ENCODE results near the gene CSF3R. TPM values are rescaled to one million over a fixed set of nuclear protein-coding genes. Genes with fewer than 3 reads are reported as not detected.

The CSF3R gene
- total RNA-seq, 1 experiment from 2014 or later: 0.26 TPM

DNA sequence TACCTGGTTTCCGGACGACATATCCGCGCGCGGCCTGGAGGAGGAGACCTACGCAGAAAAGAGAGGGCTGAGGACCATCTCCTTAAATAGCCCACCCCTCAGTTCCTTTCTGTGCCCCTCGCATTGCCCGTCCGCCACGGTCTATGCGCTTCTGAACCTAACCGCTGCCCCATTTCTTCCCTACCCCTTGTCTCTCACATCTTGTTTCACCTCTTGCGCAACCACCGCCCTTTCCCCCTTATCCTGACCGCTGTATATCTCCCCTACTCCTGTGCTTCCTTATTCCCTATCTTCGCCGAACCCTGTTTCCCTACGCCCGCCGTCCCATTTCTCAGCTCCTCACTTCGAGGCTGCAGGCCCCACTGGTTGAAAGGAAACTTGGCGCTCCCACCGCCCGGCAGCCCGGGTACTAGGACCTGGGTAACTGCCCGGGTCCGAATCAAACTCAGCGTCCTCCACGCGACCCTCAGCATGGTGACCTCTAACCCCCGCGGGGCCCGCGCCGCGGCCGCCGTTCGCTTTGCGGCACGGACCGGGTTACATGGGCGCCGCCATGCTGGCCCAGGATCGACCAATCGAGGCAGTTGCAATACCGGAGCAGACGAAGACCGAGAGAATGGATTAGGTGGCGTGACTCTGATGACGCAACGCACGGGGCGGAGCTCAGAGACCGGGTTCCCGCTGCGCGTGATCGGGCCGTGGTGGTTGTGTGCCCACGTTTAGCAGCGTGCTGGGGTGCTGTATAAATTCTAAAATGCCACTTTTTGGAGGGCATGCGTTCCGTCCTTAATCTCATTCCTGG lies 18.7 kb downstream of the CSF3R start, which contains the start of gene MRPS15 (continued):
- TF ChIP-seq, protein P1, sequence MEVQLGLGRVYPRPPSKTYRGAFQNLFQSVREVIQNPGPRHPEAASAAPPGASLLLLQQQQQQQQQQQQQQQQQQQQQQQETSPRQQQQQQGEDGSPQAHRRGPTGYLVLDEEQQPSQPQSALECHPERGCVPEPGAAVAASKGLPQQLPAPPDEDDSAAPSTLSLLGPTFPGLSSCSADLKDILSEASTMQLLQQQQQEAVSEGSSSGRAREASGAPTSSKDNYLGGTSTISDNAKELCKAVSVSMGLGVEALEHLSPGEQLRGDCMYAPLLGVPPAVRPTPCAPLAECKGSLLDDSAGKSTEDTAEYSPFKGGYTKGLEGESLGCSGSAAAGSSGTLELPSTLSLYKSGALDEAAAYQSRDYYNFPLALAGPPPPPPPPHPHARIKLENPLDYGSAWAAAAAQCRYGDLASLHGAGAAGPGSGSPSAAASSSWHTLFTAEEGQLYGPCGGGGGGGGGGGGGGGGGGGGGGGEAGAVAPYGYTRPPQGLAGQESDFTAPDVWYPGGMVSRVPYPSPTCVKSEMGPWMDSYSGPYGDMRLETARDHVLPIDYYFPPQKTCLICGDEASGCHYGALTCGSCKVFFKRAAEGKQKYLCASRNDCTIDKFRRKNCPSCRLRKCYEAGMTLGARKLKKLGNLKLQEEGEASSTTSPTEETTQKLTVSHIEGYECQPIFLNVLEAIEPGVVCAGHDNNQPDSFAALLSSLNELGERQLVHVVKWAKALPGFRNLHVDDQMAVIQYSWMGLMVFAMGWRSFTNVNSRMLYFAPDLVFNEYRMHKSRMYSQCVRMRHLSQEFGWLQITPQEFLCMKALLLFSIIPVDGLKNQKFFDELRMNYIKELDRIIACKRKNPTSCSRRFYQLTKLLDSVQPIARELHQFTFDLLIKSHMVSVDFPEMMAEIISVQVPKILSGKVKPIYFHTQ (CRISPR knock-in tag; IDR thresholded peaks at IDR 0.05): no peak; the same call in 1 of the 2 replicates
- TF ChIP-seq, protein P2, sequence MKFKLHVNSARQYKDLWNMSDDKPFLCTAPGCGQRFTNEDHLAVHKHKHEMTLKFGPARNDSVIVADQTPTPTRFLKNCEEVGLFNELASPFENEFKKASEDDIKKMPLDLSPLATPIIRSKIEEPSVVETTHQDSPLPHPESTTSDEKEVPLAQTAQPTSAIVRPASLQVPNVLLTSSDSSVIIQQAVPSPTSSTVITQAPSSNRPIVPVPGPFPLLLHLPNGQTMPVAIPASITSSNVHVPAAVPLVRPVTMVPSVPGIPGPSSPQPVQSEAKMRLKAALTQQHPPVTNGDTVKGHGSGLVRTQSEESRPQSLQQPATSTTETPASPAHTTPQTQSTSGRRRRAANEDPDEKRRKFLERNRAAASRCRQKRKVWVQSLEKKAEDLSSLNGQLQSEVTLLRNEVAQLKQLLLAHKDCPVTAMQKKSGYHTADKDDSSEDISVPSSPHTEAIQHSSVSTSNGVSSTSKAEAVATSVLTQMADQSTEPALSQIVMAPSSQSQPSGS (CRISPR knock-in tag; IDR thresholded peaks at IDR 0.05; ENCODE audit: borderline replicate concordance, low read depth): no peak
- TF ChIP-seq ZNF396 (CRISPR knock-in tag; IDR thresholded peaks at IDR 0.05; ENCODE audit: borderline replicate concordance) (no peak), SMAD3 (CRISPR knock-in tag; IDR thresholded peaks at IDR 0.05; ENCODE audit: borderline replicate concordance) (no peak; the same call in 1 of the 2 replicates), TCF7 (CRISPR knock-in tag; IDR thresholded peaks at IDR 0.05; ENCODE audit: low read depth) (0 out of 2 replicates have a peak, but pooled peaks have one; percentile 35), SP1 (CRISPR knock-in tag; conservative IDR thresholded peaks at IDR 0.05) (peak; percentile 95), HMGA2 (CRISPR knock-in tag; IDR thresholded peaks at IDR 0.05) (no peak), ZNF232 (CRISPR knock-in tag; IDR thresholded peaks at IDR 0.05) (no peak), FOXJ3 (CRISPR knock-in tag; IDR thresholded peaks at IDR 0.05; ENCODE audit: borderline replicate concordance) (no peak), NR1H2 (CRISPR knock-in tag; IDR thresholded peaks at IDR 0.05) (no peak), ELF4 (CRISPR knock-in tag; IDR thresholded peaks at IDR 0.05; ENCODE audit: low read depth) (0 out of 2 replicates have a peak, but pooled peaks have one; percentile 50), ZNF263 (CRISPR knock-in tag; IDR thresholded peaks at IDR 0.05; ENCODE audit: low read depth) (no peak), CBFB (CRISPR knock-in tag; IDR thresholded peaks at IDR 0.05; ENCODE audit: low read depth) (no peak), NFATC4 (CRISPR knock-in tag; IDR thresholded peaks at IDR 0.05) (no peak), FOXP1 (CRISPR knock-in tag; IDR thresholded peaks at IDR 0.05; ENCODE audit: borderline replicate concordance) (no peak; the same call in 1 of the 2 replicates), FOXK1 (CRISPR knock-in tag; IDR thresholded peaks at IDR 0.05) (peak; percentile 79; the same call in 1 of the 2 replicates), GABPB1 (CRISPR knock-in tag; IDR thresholded peaks at IDR 0.05) (peak; percentile 96)
- TF ChIP-seq, protein P3, sequence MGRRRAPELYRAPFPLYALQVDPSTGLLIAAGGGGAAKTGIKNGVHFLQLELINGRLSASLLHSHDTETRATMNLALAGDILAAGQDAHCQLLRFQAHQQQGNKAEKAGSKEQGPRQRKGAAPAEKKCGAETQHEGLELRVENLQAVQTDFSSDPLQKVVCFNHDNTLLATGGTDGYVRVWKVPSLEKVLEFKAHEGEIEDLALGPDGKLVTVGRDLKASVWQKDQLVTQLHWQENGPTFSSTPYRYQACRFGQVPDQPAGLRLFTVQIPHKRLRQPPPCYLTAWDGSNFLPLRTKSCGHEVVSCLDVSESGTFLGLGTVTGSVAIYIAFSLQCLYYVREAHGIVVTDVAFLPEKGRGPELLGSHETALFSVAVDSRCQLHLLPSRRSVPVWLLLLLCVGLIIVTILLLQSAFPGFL (CRISPR knock-in tag; IDR thresholded peaks at IDR 0.05; ENCODE audit: borderline replicate concordance): no peak
- TF ChIP-seq, protein P4, sequence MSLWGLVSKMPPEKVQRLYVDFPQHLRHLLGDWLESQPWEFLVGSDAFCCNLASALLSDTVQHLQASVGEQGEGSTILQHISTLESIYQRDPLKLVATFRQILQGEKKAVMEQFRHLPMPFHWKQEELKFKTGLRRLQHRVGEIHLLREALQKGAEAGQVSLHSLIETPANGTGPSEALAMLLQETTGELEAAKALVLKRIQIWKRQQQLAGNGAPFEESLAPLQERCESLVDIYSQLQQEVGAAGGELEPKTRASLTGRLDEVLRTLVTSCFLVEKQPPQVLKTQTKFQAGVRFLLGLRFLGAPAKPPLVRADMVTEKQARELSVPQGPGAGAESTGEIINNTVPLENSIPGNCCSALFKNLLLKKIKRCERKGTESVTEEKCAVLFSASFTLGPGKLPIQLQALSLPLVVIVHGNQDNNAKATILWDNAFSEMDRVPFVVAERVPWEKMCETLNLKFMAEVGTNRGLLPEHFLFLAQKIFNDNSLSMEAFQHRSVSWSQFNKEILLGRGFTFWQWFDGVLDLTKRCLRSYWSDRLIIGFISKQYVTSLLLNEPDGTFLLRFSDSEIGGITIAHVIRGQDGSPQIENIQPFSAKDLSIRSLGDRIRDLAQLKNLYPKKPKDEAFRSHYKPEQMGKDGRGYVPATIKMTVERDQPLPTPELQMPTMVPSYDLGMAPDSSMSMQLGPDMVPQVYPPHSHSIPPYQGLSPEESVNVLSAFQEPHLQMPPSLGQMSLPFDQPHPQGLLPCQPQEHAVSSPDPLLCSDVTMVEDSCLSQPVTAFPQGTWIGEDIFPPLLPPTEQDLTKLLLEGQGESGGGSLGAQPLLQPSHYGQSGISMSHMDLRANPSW (CRISPR knock-in tag; conservative IDR thresholded peaks at IDR 0.05; ENCODE audit: low read depth): no peak
- TF ChIP-seq, protein P5, sequence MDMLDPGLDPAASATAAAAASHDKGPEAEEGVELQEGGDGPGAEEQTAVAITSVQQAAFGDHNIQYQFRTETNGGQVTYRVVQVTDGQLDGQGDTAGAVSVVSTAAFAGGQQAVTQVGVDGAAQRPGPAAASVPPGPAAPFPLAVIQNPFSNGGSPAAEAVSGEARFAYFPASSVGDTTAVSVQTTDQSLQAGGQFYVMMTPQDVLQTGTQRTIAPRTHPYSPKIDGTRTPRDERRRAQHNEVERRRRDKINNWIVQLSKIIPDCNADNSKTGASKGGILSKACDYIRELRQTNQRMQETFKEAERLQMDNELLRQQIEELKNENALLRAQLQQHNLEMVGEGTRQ (CRISPR knock-in tag; IDR thresholded peaks at IDR 0.05): peak; percentile 78
- TF ChIP-seq, protein P6, sequence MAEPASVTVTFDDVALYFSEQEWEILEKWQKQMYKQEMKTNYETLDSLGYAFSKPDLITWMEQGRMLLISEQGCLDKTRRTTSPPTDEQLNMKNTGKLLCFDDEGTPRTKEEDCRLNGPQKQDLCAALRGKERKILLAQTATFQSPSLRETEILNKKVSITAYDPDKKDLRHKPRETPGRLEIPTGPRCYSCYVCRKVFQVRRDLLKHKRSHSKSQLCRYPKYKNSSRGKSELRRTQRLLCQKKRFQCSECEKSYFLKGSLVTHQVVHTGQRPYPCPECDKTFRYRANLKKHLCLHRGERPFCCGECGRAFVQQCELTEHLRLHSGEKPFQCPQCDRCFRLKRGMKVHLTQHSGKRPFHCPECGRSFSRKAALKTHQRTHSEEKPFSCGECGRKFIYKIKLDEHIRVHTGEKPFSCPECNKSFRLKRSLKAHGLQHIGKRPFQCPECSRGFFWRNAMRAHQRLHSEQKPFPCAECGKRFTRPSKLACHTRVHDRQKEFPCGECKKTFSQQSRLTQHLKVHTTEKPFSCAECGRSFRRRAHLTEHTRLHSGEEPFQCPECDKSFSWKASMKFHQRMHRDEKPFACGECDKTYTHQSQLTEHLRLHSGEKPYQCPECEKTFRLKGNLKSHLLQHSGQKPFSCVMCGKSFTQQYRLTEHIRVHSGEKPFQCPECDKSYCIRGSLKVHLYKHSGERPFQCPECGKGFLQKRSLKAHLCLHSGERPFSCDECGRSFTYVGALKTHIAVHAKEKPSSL (CRISPR knock-in tag; conservative IDR thresholded peaks at IDR 0.05): no peak
- TF ChIP-seq, protein P7, sequence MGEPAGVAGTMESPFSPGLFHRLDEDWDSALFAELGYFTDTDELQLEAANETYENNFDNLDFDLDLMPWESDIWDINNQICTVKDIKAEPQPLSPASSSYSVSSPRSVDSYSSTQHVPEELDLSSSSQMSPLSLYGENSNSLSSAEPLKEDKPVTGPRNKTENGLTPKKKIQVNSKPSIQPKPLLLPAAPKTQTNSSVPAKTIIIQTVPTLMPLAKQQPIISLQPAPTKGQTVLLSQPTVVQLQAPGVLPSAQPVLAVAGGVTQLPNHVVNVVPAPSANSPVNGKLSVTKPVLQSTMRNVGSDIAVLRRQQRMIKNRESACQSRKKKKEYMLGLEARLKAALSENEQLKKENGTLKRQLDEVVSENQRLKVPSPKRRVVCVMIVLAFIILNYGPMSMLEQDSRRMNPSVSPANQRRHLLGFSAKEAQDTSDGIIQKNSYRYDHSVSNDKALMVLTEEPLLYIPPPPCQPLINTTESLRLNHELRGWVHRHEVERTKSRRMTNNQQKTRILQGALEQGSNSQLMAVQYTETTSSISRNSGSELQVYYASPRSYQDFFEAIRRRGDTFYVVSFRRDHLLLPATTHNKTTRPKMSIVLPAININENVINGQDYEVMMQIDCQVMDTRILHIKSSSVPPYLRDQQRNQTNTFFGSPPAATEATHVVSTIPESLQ (CRISPR knock-in tag; IDR thresholded peaks at IDR 0.05): no peak
- TF ChIP-seq, protein P8, sequence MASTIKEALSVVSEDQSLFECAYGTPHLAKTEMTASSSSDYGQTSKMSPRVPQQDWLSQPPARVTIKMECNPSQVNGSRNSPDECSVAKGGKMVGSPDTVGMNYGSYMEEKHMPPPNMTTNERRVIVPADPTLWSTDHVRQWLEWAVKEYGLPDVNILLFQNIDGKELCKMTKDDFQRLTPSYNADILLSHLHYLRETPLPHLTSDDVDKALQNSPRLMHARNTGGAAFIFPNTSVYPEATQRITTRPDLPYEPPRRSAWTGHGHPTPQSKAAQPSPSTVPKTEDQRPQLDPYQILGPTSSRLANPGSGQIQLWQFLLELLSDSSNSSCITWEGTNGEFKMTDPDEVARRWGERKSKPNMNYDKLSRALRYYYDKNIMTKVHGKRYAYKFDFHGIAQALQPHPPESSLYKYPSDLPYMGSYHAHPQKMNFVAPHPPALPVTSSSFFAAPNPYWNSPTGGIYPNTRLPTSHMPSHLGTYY (CRISPR knock-in tag; IDR thresholded peaks at IDR 0.05): 0 out of 2 replicates have a peak, but pooled peaks have one; percentile 21
